Parathyroid adenoma (tissue), 2 donors: ENCODE results near the gene CTXN3.
A peak's percentile ranks its signal among the peaks of the same experiment; 100 is the strongest.

Source experiments
- H2AFZ ChIP-seq: fragments of 300-600 bp; sonication (generic); one replicate; pipeline ENCODE4 v1.7.0; 2017; ENCODE audit warnings: antibody characterized with exemption, mild to moderate bottlenecking
- H3K27ac ChIP-seq: fragments of 300-600 bp; sonication (generic); one replicate; pipeline ENCODE4 v1.7.0; 2017
- H3K27me3 ChIP-seq: fragments of 300-600 bp; sonication (generic); one replicate; pipeline ENCODE4 v1.7.0; 2017; ENCODE audit warnings: low read length; ENCODE audit not compliant: control insufficient read depth, insufficient read depth
- H3K36me3 ChIP-seq: fragments of 300-600 bp; sonication (generic); one replicate; pipeline ENCODE4 v1.7.0; 2017; ENCODE audit warnings: low read length; ENCODE audit not compliant: control insufficient read depth, insufficient read depth
- H3K4me1 ChIP-seq: fragments of 300-600 bp; sonication (generic); one replicate; pipeline ENCODE4 v1.7.0; 2017; ENCODE audit warnings: control low read depth
- H3K4me2 ChIP-seq: fragments of 300-600 bp; sonication (generic); one replicate; pipeline ENCODE4 v1.7.0; 2017; ENCODE audit warnings: low read length
- H3K4me3 ChIP-seq: fragments of 300-600 bp; sonication (generic); one replicate; pipeline ENCODE4 v1.7.0; 2017; ENCODE audit warnings: low read depth, low read length
- H3K79me2 ChIP-seq: fragments of 300-600 bp; sonication (generic); one replicate; pipeline ENCODE4 v1.7.0; 2017; ENCODE audit warnings: control low read depth
- H3K9ac ChIP-seq: fragments of 300-600 bp; sonication (generic); one replicate; pipeline ENCODE4 v1.7.0; 2017; ENCODE audit warnings: mild to moderate bottlenecking
- H3K9me3 ChIP-seq: fragments of 300-600 bp; sonication (generic); one replicate; pipeline ENCODE4 v1.7.0; 2017; ENCODE audit warnings: low read length; ENCODE audit not compliant: control insufficient read depth
- TF ChIP-seq, protein P1 (sequence below): fragments of 300-600 bp; sonication (generic); IDR thresholded peaks from one replicate; pipeline ENCODE4 v1.7.0; 2017; ENCODE audit warnings: antibody characterized with exemption, mild to moderate bottlenecking
- donor health status: primary hyperparathyroidism.

The CTXN3 gene

DNA sequence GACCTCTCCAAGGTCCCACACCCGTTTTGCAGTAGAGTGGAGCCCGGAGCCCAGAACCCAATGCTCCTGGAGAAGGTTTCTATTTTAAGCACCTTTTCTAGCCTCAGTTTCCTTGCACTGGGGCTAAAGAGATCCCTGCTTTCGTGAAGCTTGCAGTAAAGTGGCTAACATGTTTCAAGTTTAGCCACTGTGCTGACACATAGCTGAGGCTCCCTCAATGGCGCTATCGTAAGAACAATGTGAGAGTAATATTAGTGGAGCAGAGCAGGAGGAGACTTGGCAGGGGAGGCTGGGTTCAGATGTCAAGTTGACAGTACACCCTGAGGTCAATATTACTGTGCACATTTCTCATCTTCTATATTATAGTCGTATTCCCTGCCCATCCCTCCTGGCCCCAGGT, 7.9 kb downstream of the CTXN3 start:
- no peak overlapping the region for H3K27ac ChIP-seq
- no peak overlapping the region for H3K4me3 ChIP-seq
- no peak overlapping the region for H3K4me2 ChIP-seq
- H3K36me3 ChIP-seq = no peaks in the 10 kb centered on the region
- TF ChIP-seq, protein P1, sequence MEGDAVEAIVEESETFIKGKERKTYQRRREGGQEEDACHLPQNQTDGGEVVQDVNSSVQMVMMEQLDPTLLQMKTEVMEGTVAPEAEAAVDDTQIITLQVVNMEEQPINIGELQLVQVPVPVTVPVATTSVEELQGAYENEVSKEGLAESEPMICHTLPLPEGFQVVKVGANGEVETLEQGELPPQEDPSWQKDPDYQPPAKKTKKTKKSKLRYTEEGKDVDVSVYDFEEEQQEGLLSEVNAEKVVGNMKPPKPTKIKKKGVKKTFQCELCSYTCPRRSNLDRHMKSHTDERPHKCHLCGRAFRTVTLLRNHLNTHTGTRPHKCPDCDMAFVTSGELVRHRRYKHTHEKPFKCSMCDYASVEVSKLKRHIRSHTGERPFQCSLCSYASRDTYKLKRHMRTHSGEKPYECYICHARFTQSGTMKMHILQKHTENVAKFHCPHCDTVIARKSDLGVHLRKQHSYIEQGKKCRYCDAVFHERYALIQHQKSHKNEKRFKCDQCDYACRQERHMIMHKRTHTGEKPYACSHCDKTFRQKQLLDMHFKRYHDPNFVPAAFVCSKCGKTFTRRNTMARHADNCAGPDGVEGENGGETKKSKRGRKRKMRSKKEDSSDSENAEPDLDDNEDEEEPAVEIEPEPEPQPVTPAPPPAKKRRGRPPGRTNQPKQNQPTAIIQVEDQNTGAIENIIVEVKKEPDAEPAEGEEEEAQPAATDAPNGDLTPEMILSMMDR = no peak
- no peak overlapping the region for H3K9ac ChIP-seq
- H3K27me3 ChIP-seq = no peaks in the 10 kb centered on the region
- H3K4me1 ChIP-seq = peaks cover 8% of the 10 kb centered on the region
- no peaks in the 10 kb centered on the region for H3K9me3 ChIP-seq
- no peaks in the 10 kb centered on the region for H3K79me2 ChIP-seq
- H2AFZ ChIP-seq = no peak overlapping the region

DNA sequence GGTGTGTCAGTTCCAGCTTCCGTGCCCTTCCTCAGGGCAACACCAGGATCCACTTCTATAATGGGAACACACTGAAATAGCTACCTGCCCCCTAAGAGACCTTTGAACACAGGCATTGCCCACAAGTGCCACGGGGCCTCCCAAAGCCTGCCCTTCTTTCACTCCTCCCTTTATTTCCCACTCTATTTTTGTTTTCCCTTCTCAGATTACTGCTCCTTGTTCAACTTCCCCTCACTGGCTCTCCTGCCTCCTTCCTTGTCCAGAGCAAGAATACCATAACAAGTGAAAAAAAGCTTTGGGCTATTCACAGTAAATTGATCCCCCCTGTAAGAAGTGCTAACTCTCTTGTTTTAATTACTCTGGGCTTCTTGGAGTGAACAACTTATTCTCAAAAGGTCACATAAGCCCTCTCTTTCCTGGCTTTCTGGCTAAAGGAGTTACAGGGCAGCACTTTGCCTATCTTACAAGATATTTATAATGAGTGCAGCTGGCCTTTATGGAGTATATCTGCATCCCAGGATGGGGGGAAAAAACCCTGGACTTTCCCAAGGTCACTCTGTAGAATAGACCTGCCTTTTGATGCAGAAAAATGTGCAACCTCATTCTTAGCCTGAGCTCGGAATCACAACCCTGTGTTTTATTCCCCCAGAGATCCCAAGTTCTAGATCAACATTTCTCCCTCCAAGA, 11.3 kb downstream of the CTXN3 start:
- no peak overlapping the region for H3K9ac ChIP-seq
- TF ChIP-seq, protein P1 = no peak

DNA sequence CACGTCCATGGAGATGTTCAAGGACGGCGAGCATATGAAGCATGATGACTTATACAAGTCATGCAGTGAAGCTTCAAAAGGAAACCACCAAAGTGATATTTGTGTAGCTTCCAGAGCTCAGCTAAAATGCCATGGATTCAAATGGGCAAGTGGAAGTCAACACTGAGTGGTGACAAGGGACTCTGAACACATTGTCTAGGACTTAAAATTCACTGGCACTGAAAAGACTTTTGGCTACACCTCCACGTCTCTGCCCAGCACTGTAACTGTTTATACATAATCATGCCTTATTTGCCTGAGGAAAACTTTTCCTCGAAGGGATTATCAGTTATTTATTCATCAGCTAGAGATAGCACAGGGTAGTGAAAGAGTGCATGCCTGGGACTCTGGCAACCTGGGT, 15.2 kb downstream of the CTXN3 start:
- no peaks in the 10 kb centered on the region for H3K79me2 ChIP-seq
- H3K4me3 ChIP-seq = no peak overlapping the region
- no peaks in the 10 kb centered on the region for H3K36me3 ChIP-seq
- no peak overlapping the region for H3K4me2 ChIP-seq
- TF ChIP-seq, protein P1 = no peak
- no peaks in the 10 kb centered on the region for H3K9me3 ChIP-seq
- H3K9ac ChIP-seq = no peak overlapping the region
- no peak overlapping the region for H3K27ac ChIP-seq
- peaks cover 19% of the 10 kb centered on the region for H3K4me1 ChIP-seq
- H2AFZ ChIP-seq = no peak overlapping the region
- H3K27me3 ChIP-seq = no peaks in the 10 kb centered on the region

More for the DNA sequence above, 11.3 kb downstream of the CTXN3 start:
- Histone ChIP-seq H2AFZ (peak overlapping the region; percentile 57), H3K27me3 (no peaks in the 10 kb centered on the region), H3K4me1 (peaks cover 15% of the 10 kb centered on the region), H3K4me3 (no peak overlapping the region), H3K4me2 (no peak overlapping the region), H3K36me3 (no peaks in the 10 kb centered on the region), H3K79me2 (no peaks in the 10 kb centered on the region), H3K9me3 (no peaks in the 10 kb centered on the region), H3K27ac (no peak overlapping the region)

DNA sequence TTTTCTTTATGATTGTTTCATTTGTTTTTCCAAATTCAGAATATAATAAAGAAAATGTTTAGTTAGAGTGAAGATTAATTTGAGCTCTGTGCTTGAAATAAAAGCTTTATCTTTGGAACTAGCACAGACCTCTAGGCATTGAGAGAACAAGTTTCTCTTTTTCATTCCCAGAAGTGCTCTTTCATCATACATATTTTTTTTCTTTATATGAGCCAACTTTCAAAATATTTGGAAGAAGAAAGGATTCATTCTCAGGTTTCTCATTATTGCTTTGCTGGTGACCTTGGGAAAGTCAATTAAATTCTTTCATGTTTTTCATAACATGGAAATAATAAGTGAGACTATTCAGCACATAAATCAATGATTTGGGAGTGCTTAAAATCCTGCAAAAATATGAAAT, 16.8 kb downstream of the CTXN3 start:
- peaks cover 12% of the 10 kb centered on the region for H3K4me1 ChIP-seq
- no peaks in the 10 kb centered on the region for H3K79me2 ChIP-seq
- H3K27ac ChIP-seq = no peak overlapping the region
- no peak overlapping the region for H3K9ac ChIP-seq
- no peak overlapping the region for H2AFZ ChIP-seq
- no peaks in the 10 kb centered on the region for H3K9me3 ChIP-seq
- H3K36me3 ChIP-seq = no peaks in the 10 kb centered on the region
- no peaks in the 10 kb centered on the region for H3K27me3 ChIP-seq
- no peak overlapping the region for H3K4me3 ChIP-seq
- TF ChIP-seq, protein P1 = no peak
- H3K4me2 ChIP-seq = no peak overlapping the region
